GM12874 (cell line): ENCODE measurements around the gene PATJ.

Experiments
- CTCF ChIP-seq: IDR thresholded peaks from 2 replicates; pipeline ENCODE4 v1.5.1; 2011; ENCODE audit warnings: low read depth, mild to moderate bottlenecking, control low read depth, low read length, moderate library complexity; ENCODE audit not compliant: insufficient read depth

Gene PATJ

GRCh38 chr1:62089570-62089969 lies 347.3 kb downstream of the PATJ start:
- no peak for TF ChIP-seq CTCF

GRCh38 chr1:62090016-62090415 lies 347.7 kb downstream of the PATJ start:
- TF ChIP-seq CTCF, result no peak

- no peak for TF ChIP-seq CTCF
These were observed 349.8 kb downstream of the PATJ start for GRCh38 chr1:62092110-62092509.

GRCh38 chr1:62093261-62093660 lies 351.0 kb downstream of the PATJ start:
- no peak for TF ChIP-seq CTCF

GRCh38 chr1:62097464-62097863 lies 355.2 kb downstream of the PATJ start:
- TF ChIP-seq CTCF, result no peak

GRCh38 chr1:62100442-62100841 lies 358.2 kb downstream of the PATJ start:
- TF ChIP-seq CTCF, result no peak

- no peak for TF ChIP-seq CTCF
These were observed 361.6 kb downstream of the PATJ start for GRCh38 chr1:62103846-62104245.

GRCh38 chr1:62107923-62108322 lies 365.6 kb downstream of the PATJ start:
- TF ChIP-seq CTCF, result no peak
